DOHH2 (cell line): ENCODE results near the gene FXYD7.

Experiments used
- CTCF ChIP-seq: fragments of 200-600 bp; sonication (generic); IDR thresholded peaks from one replicate; pipeline ENCODE4 v1.5.1; 2014; ENCODE audit warnings: antibody characterized with exemption, mild to moderate bottlenecking, low read depth, low read length; ENCODE audit not compliant: poor library complexity, severe bottlenecking
- EZH2phosphoT487 ChIP-seq: fragments of 200-600 bp; sonication (generic); IDR thresholded peaks from 2 replicates; pipeline ENCODE4 v1.6.1; 2017; ENCODE audit warnings: borderline replicate concordance, mild to moderate bottlenecking, antibody characterized with exemption, low read length, moderate library complexity, mixed read lengths

- TF ChIP-seq CTCF = no peak
- TF ChIP-seq EZH2phosphoT487 = no peak
Measured at GRCh38 chr19:35134601-35135242, 8.3 kb upstream of the FXYD7 start, which contains the start of gene LGI4.
